Ectodermal cell (in vitro differentiated cells): ENCODE data around the gene ADAMTS17.

Experiments
- H3K27ac ChIP-seq: 2 replicates; pipeline ENCODE4 v1.7.0; 2013; ENCODE audit warnings: mild to moderate bottlenecking, low read depth, low read length; ENCODE audit not compliant: insufficient read depth, poor library complexity, severe bottlenecking
- H3K27me3 ChIP-seq: 2 replicates; pipeline ENCODE4 v1.7.0; 2013; ENCODE audit warnings: mild to moderate bottlenecking, low read length; ENCODE audit not compliant: insufficient read depth, control insufficient read depth, poor library complexity, severe bottlenecking
- H3K36me3 ChIP-seq: one replicate; pipeline ENCODE4 v1.7.0; 2013; ENCODE audit warnings: low read length; ENCODE audit not compliant: control insufficient read depth, insufficient read depth
- H3K4me1 ChIP-seq: one replicate; pipeline ENCODE4 v1.7.0; 2013; ENCODE audit warnings: low read length; ENCODE audit not compliant: control insufficient read depth, insufficient read depth
- H3K4me3 ChIP-seq: 2 replicates; pipeline ENCODE4 v1.7.0; 2013; ENCODE audit warnings: low read depth, low read length, control low read depth; ENCODE audit not compliant: insufficient read depth
- H3K9me3 ChIP-seq: 2 replicates; pipeline ENCODE4 v1.7.0; 2013; ENCODE audit warnings: mild to moderate bottlenecking, low read length, moderate library complexity; ENCODE audit not compliant: control insufficient read depth
- WGBS, 2 experiments: methylation state at CpG; one replicate each; pipeline ENCODE4 v1.1.7; 2013; ENCODE audit warnings: missing lambda C conversion rate in 2 of 2; 5-methylcytosine and 5-hydroxymethylcytosine counted together

ADAMTS17 gene

DNA sequence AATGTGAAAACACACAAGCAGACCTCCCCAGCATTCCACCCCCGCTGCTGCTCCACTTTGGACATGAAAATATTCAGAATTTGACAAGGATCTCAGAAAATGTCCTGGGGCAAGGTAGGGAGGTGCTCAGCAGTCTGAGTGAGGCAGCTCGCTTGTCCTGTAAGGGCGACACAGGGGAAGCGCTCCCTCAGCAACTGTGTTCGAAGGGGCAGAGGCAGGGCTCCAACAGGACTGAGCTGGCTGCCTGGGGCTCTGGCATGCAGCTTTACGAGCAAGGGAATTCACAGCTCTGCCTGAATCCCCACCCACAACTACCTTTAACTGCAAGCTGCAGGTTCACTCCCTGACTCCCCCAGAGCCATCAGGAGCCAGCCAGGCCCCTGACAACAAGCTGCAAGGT is 321.6 kb downstream of the ADAMTS17 start:
- H3K27ac ChIP-seq, result no peak overlapping the region
- H3K9me3 ChIP-seq, result no peaks in the 10 kb centered on the region
- no peaks in the 10 kb centered on the region for H3K4me1 ChIP-seq
- no peak overlapping the region for H3K4me3 ChIP-seq
- H3K36me3 ChIP-seq, result no peaks in the 10 kb centered on the region
- no peaks in the 10 kb centered on the region for H3K27me3 ChIP-seq
- WGBS, 2 experiments, result 30% methylated on average over 6 of the region's 6 CpGs

- no peaks in the 10 kb centered on the region for H3K27me3 ChIP-seq
- no peaks in the 10 kb centered on the region for H3K36me3 ChIP-seq
- no peak overlapping the region for H3K27ac ChIP-seq
- H3K4me3 ChIP-seq, result no peak overlapping the region
- H3K4me1 ChIP-seq, result no peaks in the 10 kb centered on the region
- WGBS, 2 experiments, result 82 to 89% methylated on average over 6 of the region's 6 CpGs
- H3K9me3 ChIP-seq, result no peaks in the 10 kb centered on the region
Measured at GRCh38 chr15:100019601-100020000, 322.2 kb downstream of the ADAMTS17 start.

GRCh38 chr15:100018191-100018590 is 323.6 kb downstream of the ADAMTS17 start:
- no peak overlapping the region for H3K27ac ChIP-seq
- 91 to 94% methylated on average over 4 of the region's 4 CpGs for WGBS, 2 experiments
- H3K4me3 ChIP-seq, result no peak overlapping the region
- no peaks in the 10 kb centered on the region for H3K4me1 ChIP-seq
- no peaks in the 10 kb centered on the region for H3K27me3 ChIP-seq
- no peaks in the 10 kb centered on the region for H3K9me3 ChIP-seq
- no peaks in the 10 kb centered on the region for H3K36me3 ChIP-seq

DNA sequence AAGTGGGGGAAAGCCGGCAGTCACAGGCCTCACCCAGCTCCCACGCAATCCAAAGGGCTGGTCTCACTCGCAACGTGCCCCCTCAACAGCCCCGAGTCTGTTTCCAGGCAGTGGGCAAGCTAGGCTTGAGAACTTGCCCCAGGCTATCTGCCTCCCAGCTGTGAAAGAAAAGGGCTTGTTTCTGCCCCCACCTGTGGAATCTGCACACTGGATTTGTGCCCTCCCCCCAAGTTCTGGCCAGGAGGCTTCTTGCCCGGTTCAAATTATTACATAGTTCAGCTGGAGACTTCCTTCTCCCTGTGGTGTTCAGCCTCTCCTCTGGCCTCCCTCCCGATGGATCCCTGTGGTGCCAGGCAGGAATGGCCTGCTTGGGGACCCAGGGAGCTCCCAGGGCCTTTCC is 324.6 kb downstream of the ADAMTS17 start:
- no peak overlapping the region for H3K4me3 ChIP-seq
- H3K4me1 ChIP-seq, result no peaks in the 10 kb centered on the region
- no peaks in the 10 kb centered on the region for H3K36me3 ChIP-seq
- no peaks in the 10 kb centered on the region for H3K27me3 ChIP-seq
- 88 to 89% methylated on average over 7 of the region's 7 CpGs for WGBS, 2 experiments
- H3K9me3 ChIP-seq, result no peaks in the 10 kb centered on the region
- H3K27ac ChIP-seq, result no peak overlapping the region

DNA sequence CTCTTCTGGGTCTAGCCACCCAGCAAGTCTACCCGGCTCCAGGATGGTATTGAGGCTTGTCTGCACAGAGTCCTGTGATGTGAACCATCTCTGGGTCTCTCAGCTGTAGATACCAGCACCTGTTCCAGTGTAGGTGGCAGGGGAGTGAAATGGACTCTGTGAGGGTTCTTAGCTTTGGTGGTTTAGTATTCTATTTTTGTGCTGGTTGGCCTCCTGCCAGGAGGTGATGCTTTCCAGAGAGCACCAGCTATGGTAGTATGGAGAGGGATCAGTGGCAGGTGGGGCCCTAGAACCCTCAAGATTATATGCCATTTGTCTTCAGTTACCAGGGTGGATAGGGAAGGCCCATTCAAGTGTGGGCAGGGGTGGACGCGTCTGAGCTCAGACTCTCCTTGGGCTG is 325.1 kb downstream of the ADAMTS17 start:
- Histone ChIP-seq H3K36me3 (no peaks in the 10 kb centered on the region), H3K9me3 (no peaks in the 10 kb centered on the region), H3K27me3 (no peaks in the 10 kb centered on the region), H3K4me3 (no peak overlapping the region), H3K27ac (no peak overlapping the region), H3K4me1 (no peaks in the 10 kb centered on the region)
- 95% methylated on average over 3 of the region's 3 CpGs for WGBS, 2 experiments

GRCh38 chr15:100011235-100011634 is 330.5 kb downstream of the ADAMTS17 start:
- H3K27me3 ChIP-seq, result no peaks in the 10 kb centered on the region

DNA sequence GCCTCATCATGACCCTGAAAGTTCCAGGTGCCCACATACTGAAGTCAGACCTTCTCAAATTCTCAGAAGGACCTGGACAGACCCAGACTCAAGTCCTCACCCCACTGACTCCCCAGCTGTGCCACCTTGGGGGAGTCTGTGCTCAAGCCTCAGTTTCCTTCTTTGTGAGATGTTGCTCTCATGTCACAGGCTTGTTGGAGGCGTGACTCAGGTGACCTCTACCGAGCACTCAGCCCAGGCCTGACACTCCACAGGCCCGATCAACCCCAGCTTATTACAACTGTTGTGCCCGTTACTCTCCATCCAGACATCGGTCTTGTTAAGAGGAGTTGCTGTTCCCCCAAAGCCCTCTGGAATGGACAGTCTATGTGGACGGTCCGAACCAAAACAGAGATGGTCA is 332.4 kb downstream of the ADAMTS17 start:
- Histone ChIP-seq H3K9me3 (no peaks in the 10 kb centered on the region), H3K4me3 (no peak overlapping the region), H3K27me3 (no peaks in the 10 kb centered on the region), H3K36me3 (no peaks in the 10 kb centered on the region), H3K27ac (no peak overlapping the region), H3K4me1 (no peaks in the 10 kb centered on the region)
- 90 to 95% methylated on average over 7 of the region's 7 CpGs for WGBS, 2 experiments

More at GRCh38 chr15:100011235-100011634, 330.5 kb downstream of the ADAMTS17 start:
- Histone ChIP-seq H3K4me1 (no peaks in the 10 kb centered on the region), H3K27ac (no peak overlapping the region), H3K4me3 (no peak overlapping the region), H3K36me3 (no peaks in the 10 kb centered on the region), H3K9me3 (no peaks in the 10 kb centered on the region)
- WGBS, 2 experiments, result 89% methylated on average over 1 of the region's 1 CpG

DNA sequence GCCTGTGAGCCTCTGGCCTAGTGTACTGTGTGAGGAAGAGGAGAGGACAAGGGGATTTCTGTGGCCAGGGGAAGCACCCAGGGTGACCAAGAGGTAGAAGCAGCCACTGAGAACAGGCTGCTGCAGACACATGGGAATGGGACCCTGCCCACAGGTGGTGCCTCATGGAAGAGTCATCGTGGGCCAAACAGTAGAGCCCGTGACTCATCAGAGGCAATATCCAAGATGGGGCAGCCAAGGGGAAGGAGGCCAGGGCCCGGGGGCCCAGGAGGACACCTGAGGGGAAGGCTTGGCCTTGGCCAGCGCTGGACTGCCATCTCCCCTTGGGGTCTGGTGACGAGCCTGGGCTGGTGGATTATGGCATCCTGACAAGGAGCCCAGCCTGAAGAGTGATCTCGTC is 333.5 kb downstream of the ADAMTS17 start:
- no peak overlapping the region for H3K27ac ChIP-seq
- H3K4me1 ChIP-seq, result no peaks in the 10 kb centered on the region
- no peaks in the 10 kb centered on the region for H3K9me3 ChIP-seq
- H3K36me3 ChIP-seq, result no peaks in the 10 kb centered on the region
- no peaks in the 10 kb centered on the region for H3K27me3 ChIP-seq
- 94% methylated on average over 6 of the region's 6 CpGs for WGBS, 2 experiments
- H3K4me3 ChIP-seq, result no peak overlapping the region

GRCh38 chr15:100007609-100008008 is 334.2 kb downstream of the ADAMTS17 start:
- Histone ChIP-seq H3K27me3 (no peaks in the 10 kb centered on the region), H3K36me3 (no peaks in the 10 kb centered on the region), H3K4me1 (no peaks in the 10 kb centered on the region), H3K9me3 (no peaks in the 10 kb centered on the region), H3K4me3 (no peak overlapping the region), H3K27ac (no peak overlapping the region)
- WGBS, 2 experiments, result 95% methylated on average over 10 of the region's 10 CpGs

GRCh38 chr15:100005715-100006114 is 336.1 kb downstream of the ADAMTS17 start:
- no peaks in the 10 kb centered on the region for H3K36me3 ChIP-seq
- H3K4me1 ChIP-seq, result peaks cover 3% of the 10 kb centered on the region
- H3K9me3 ChIP-seq, result no peaks in the 10 kb centered on the region
- no peak overlapping the region for H3K27ac ChIP-seq
- no peak overlapping the region for H3K4me3 ChIP-seq
- H3K27me3 ChIP-seq, result no peaks in the 10 kb centered on the region
- WGBS, 2 experiments, result 91 to 92% methylated on average over 5 of the region's 5 CpGs

- Histone ChIP-seq H3K4me1 (peaks cover 3% of the 10 kb centered on the region), H3K27ac (no peak overlapping the region), H3K9me3 (no peaks in the 10 kb centered on the region), H3K36me3 (no peaks in the 10 kb centered on the region), H3K4me3 (no peak overlapping the region), H3K27me3 (no peaks in the 10 kb centered on the region)
- 91 to 94% methylated on average over 3 of the region's 3 CpGs for WGBS, 2 experiments
Measured at GRCh38 chr15:100005013-100005412, 336.8 kb downstream of the ADAMTS17 start.
